Central memory CD8-positive, alpha-beta T cell (primary cell): ENCODE data around the gene NR3C1.
"Not testable (repeated sequence)": the region's sequence is repeated elsewhere in the genome, so short reads cannot be mapped to it uniquely, and the experiment has no call there.

Experiments used
- ATAC-seq: fragments of 150-1000 bp; cut with Tn5 transposase; replicated peaks from 2 replicates; pipeline ENCODE4 v1.10.0; 2022; ENCODE audit warnings: mild to moderate bottlenecking, moderate FRiP score, moderate number of reproducible peaks; ENCODE audit not compliant: poor library complexity, severe bottlenecking; ENCODE audit errors: extremely low read depth
- DNase-seq, 2 donors: peaks; one replicate each; pipeline ENCODE4 v3.0.0; 2021; ENCODE audit warnings: low spot score in 2 of 2
- H3K27ac Mint-ChIP-seq: one replicate; pipeline ENCODE4 v1.8.0; 2022; ENCODE audit warnings: low read depth, mild to moderate bottlenecking, moderate library complexity, mixed read lengths
- H3K27me3 Mint-ChIP-seq: one replicate; pipeline ENCODE4 v1.8.0; 2022; ENCODE audit warnings: mixed read lengths
- H3K36me3 Mint-ChIP-seq: one replicate; pipeline ENCODE4 v1.8.0; 2022; ENCODE audit warnings: mild to moderate bottlenecking, moderate library complexity, mixed read lengths; ENCODE audit not compliant: insufficient read depth
- H3K4me1 Mint-ChIP-seq: one replicate; pipeline ENCODE4 v1.8.0; 2022; ENCODE audit warnings: mixed read lengths
- H3K4me3 Mint-ChIP-seq: one replicate; pipeline ENCODE4 v1.8.0; 2022; ENCODE audit warnings: mild to moderate bottlenecking, moderate library complexity, mixed read lengths
- H3K9me3 Mint-ChIP-seq: one replicate; pipeline ENCODE4 v1.8.0; 2022; ENCODE audit warnings: mixed read lengths

NR3C1 gene

GRCh38 chr5:143329843-143330242 lies 73.6 kb downstream of the NR3C1 start:
- H3K36me3 Mint-ChIP-seq = peaks cover 8% of the 10 kb centered on the region
- peaks cover 41% of the 10 kb centered on the region for H3K4me1 Mint-ChIP-seq
- no peaks in the 10 kb centered on the region for H3K27me3 Mint-ChIP-seq
- no peak overlapping the region for H3K27ac Mint-ChIP-seq
- no peak overlapping the region for H3K4me3 Mint-ChIP-seq
- ATAC-seq = no peak
- DNase-seq = no peak
- no peaks in the 10 kb centered on the region for H3K9me3 Mint-ChIP-seq

- no peak for ATAC-seq
- Mint-ChIP-seq H3K36me3 (peaks cover 5% of the 10 kb centered on the region), H3K4me1 (peaks cover 52% of the 10 kb centered on the region), H3K4me3 (peak overlapping the region; percentile 0), H3K27ac (no peak overlapping the region), H3K9me3 (no peaks in the 10 kb centered on the region), H3K27me3 (no peaks in the 10 kb centered on the region)
- DNase-seq = no peak
These were observed 74.8 kb downstream of the NR3C1 start for GRCh38 chr5:143328589-143329220.

GRCh38 chr5:143325086-143325485 lies 78.4 kb downstream of the NR3C1 start:
- not testable (repeated sequence) for H3K27ac Mint-ChIP-seq, H3K27me3 Mint-ChIP-seq, H3K9me3 Mint-ChIP-seq, ATAC-seq, H3K36me3 Mint-ChIP-seq, DNase-seq, H3K4me3 Mint-ChIP-seq
- peaks cover 71% of the 10 kb centered on the region for H3K4me1 Mint-ChIP-seq

GRCh38 chr5:143322931-143323630 lies 80.4 kb downstream of the NR3C1 start:
- H3K27ac Mint-ChIP-seq, ATAC-seq, H3K36me3 Mint-ChIP-seq, H3K27me3 Mint-ChIP-seq, DNase-seq, H3K4me3 Mint-ChIP-seq, H3K9me3 Mint-ChIP-seq: not testable (repeated sequence)
- peaks cover 69% of the 10 kb centered on the region for H3K4me1 Mint-ChIP-seq

GRCh38 chr5:143322176-143322575 lies 81.3 kb downstream of the NR3C1 start:
- ATAC-seq = no peak
- H3K27ac Mint-ChIP-seq = no peak overlapping the region
- H3K4me3 Mint-ChIP-seq = no peak overlapping the region
- H3K36me3 Mint-ChIP-seq = peaks cover 2% of the 10 kb centered on the region
- H3K4me1 Mint-ChIP-seq = peaks cover 64% of the 10 kb centered on the region
- no peaks in the 10 kb centered on the region for H3K27me3 Mint-ChIP-seq
- no peak for DNase-seq
- H3K9me3 Mint-ChIP-seq = no peaks in the 10 kb centered on the region

GRCh38 chr5:143319437-143320227 lies 83.9 kb downstream of the NR3C1 start:
- no peak overlapping the region for H3K27ac Mint-ChIP-seq
- H3K9me3 Mint-ChIP-seq = no peaks in the 10 kb centered on the region
- ATAC-seq (no peak), DNase-seq (no peak)
- H3K4me3 Mint-ChIP-seq = no peak overlapping the region
- no peaks in the 10 kb centered on the region for H3K27me3 Mint-ChIP-seq
- H3K4me1 Mint-ChIP-seq = peaks cover 54% of the 10 kb centered on the region
- H3K36me3 Mint-ChIP-seq = peaks cover 5% of the 10 kb centered on the region

- no peaks in the 10 kb centered on the region for H3K27me3 Mint-ChIP-seq
- no peak overlapping the region for H3K27ac Mint-ChIP-seq
- H3K36me3 Mint-ChIP-seq = peaks cover 5% of the 10 kb centered on the region
- ATAC-seq = no peak
- no peak overlapping the region for H3K4me3 Mint-ChIP-seq
- no peak for DNase-seq
- peaks cover 46% of the 10 kb centered on the region for H3K4me1 Mint-ChIP-seq
- H3K9me3 Mint-ChIP-seq = no peaks in the 10 kb centered on the region
These were observed 84.7 kb downstream of the NR3C1 start for GRCh38 chr5:143318833-143319232.

GRCh38 chr5:143318270-143318669 lies 85.2 kb downstream of the NR3C1 start:
- Mint-ChIP-seq H3K9me3 (no peaks in the 10 kb centered on the region), H3K4me3 (no peak overlapping the region), H3K4me1 (peaks cover 40% of the 10 kb centered on the region), H3K36me3 (peaks cover 7% of the 10 kb centered on the region), H3K27ac (no peak overlapping the region), H3K27me3 (no peaks in the 10 kb centered on the region)
- ATAC-seq (no peak), DNase-seq (no peak)

GRCh38 chr5:143316844-143317631 lies 86.4 kb downstream of the NR3C1 start:
- no peak overlapping the region for H3K4me3 Mint-ChIP-seq
- DNase-seq (no peak), ATAC-seq (no peak)
- no peaks in the 10 kb centered on the region for H3K9me3 Mint-ChIP-seq
- peaks cover 37% of the 10 kb centered on the region for H3K4me1 Mint-ChIP-seq
- H3K27ac Mint-ChIP-seq = no peak overlapping the region
- H3K36me3 Mint-ChIP-seq = peaks cover 13% of the 10 kb centered on the region
- H3K27me3 Mint-ChIP-seq = no peaks in the 10 kb centered on the region

GRCh38 chr5:143316337-143316736 lies 87.1 kb downstream of the NR3C1 start:
- ATAC-seq (no peak), DNase-seq (no peak)
- Mint-ChIP-seq H3K9me3 (no peaks in the 10 kb centered on the region), H3K4me1 (peaks cover 36% of the 10 kb centered on the region), H3K27ac (no peak overlapping the region), H3K36me3 (peaks cover 20% of the 10 kb centered on the region), H3K4me3 (no peak overlapping the region), H3K27me3 (no peaks in the 10 kb centered on the region)

- no peak for DNase-seq
- Mint-ChIP-seq H3K36me3 (peaks cover 23% of the 10 kb centered on the region), H3K9me3 (no peaks in the 10 kb centered on the region), H3K4me3 (no peak overlapping the region), H3K4me1 (peaks cover 32% of the 10 kb centered on the region), H3K27ac (no peak overlapping the region), H3K27me3 (no peaks in the 10 kb centered on the region)
- ATAC-seq = no peak
These were observed 87.6 kb downstream of the NR3C1 start for GRCh38 chr5:143315929-143316328.

- H3K36me3 Mint-ChIP-seq = peaks cover 29% of the 10 kb centered on the region
- H3K9me3 Mint-ChIP-seq = no peaks in the 10 kb centered on the region
- DNase-seq (no peak), ATAC-seq (no peak)
- peaks cover 27% of the 10 kb centered on the region for H3K4me1 Mint-ChIP-seq
- H3K27ac Mint-ChIP-seq = peak overlapping the region; percentile 3
- H3K27me3 Mint-ChIP-seq = no peaks in the 10 kb centered on the region
- H3K4me3 Mint-ChIP-seq = no peak overlapping the region
These were observed 88.3 kb downstream of the NR3C1 start for GRCh38 chr5:143315214-143315613.
